Measurements from ENCODE around the gene GINS1.

GINS1 gene

GRCh38 chr20:25495189-25495824, 87.8 kb downstream of the GINS1 start:
- FAIRE-seq (no peak), DNase-seq (ENCODE audit: insufficient read length, low spot score) (no peak)
- no peak for TF ChIP-seq POU2F2 (IDR thresholded peaks at IDR 0.05; ENCODE audit: low read depth, low read length)
- no peak for TF ChIP-seq PAX5 (IDR thresholded peaks at IDR 0.05; ENCODE audit: insufficient read depth, low read length, severe bottlenecking)
- no peak for TF ChIP-seq POLR2A (IDR thresholded peaks at IDR 0.05; ENCODE audit: low read depth, low read length)
- no peak for TF ChIP-seq SPI1 (IDR thresholded peaks at IDR 0.05; ENCODE audit: low read depth, low read length)
- no peak for TF ChIP-seq TAF1 (IDR thresholded peaks at IDR 0.05; ENCODE audit: low read depth, low read length)
- TF ChIP-seq POLR2AphosphoS5 (IDR thresholded peaks at IDR 0.05; ENCODE audit: low read depth, low read length): no peak

GRCh38 chr20:25496165-25496967, 88.9 kb downstream of the GINS1 start:
- TF ChIP-seq SPI1 (IDR thresholded peaks at IDR 0.05; ENCODE audit: low read depth, low read length) (no peak), POLR2A (IDR thresholded peaks at IDR 0.05; ENCODE audit: low read depth, low read length) (no peak), TAF1 (IDR thresholded peaks at IDR 0.05; ENCODE audit: low read depth, low read length) (no peak), POU2F2 (IDR thresholded peaks at IDR 0.05; ENCODE audit: low read depth, low read length) (no peak), PAX5 (IDR thresholded peaks at IDR 0.05; ENCODE audit: insufficient read depth, low read length, severe bottlenecking) (no peak), POLR2AphosphoS5 (IDR thresholded peaks at IDR 0.05; ENCODE audit: low read depth, low read length) (no peak)
- no peak for FAIRE-seq
- no peak for DNase-seq (ENCODE audit: insufficient read length, low spot score)

DNA sequence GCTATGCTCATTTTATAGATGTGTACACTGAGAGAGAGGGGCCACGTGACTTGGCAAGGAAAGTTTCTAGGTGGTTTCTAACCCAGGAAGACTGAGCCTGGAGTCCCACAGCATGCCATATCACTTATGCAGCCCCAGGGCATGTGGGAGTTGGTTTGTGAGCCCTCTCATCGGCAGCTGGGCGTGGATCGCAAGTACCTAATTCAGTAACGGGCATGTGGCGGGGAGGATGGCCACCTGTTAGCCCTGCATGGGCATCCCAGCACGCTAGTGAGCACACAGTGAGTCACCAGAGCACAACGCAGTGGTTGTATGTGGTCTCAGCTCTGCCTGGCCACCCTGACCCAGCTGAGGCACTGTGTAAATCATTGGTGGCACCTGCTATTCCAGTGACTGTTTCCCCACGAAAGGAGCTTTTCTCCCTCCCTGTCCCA, 89.5 kb downstream of the GINS1 start:
- TF ChIP-seq POLR2A (IDR thresholded peaks at IDR 0.05; ENCODE audit: low read depth, low read length) (no peak), POLR2AphosphoS5 (IDR thresholded peaks at IDR 0.05; ENCODE audit: low read depth, low read length) (no peak), SPI1 (IDR thresholded peaks at IDR 0.05; ENCODE audit: low read depth, low read length) (no peak), POU2F2 (IDR thresholded peaks at IDR 0.05; ENCODE audit: low read depth, low read length) (no peak), TAF1 (IDR thresholded peaks at IDR 0.05; ENCODE audit: low read depth, low read length) (no peak), PAX5 (IDR thresholded peaks at IDR 0.05; ENCODE audit: insufficient read depth, low read length, severe bottlenecking) (no peak)
- FAIRE-seq: no peak
- DNase-seq (ENCODE audit: insufficient read length, low spot score): no peak

DNA sequence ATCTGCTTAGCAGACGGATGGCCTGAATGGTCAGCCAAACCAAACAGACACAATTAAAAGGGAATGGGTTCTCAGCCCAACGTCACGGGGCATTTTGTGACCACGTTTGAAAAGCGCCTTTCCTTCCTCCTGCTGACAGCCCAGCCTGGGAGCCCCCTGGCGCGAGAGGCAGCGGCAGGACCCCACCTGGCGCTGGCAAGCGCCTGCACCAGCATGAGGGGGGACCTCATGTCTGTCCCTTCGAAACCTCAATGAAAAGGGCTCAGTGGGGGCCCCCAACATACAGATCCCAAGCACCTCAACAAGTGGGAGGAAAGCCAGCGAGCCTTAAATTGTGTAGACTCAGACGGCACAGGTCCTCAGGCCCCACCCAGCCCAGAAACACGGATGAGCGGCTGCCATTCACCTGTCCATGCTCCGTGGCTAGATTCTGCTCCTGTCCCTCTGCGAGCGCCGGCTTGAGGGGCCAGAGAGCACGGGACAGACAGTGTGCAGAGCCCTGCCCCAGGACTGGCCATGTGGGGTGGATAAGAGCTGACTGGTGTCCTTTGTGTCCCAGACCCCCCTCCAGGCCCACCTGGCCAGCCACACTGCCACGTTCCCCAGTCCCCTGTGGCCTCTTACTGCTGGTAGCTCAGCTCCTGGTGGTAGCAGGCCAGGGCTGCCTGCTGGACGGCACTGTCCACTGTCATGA, 90.3 kb downstream of the GINS1 start:
- FAIRE-seq (no peak), DNase-seq (ENCODE audit: insufficient read length, low spot score) (no peak)
- TF ChIP-seq TAF1 (IDR thresholded peaks at IDR 0.05; ENCODE audit: low read depth, low read length): no peak
- no peak for TF ChIP-seq POLR2AphosphoS5 (IDR thresholded peaks at IDR 0.05; ENCODE audit: low read depth, low read length)
- no peak for TF ChIP-seq POU2F2 (IDR thresholded peaks at IDR 0.05; ENCODE audit: low read depth, low read length)
- no peak for TF ChIP-seq PAX5 (IDR thresholded peaks at IDR 0.05; ENCODE audit: insufficient read depth, low read length, severe bottlenecking)
- TF ChIP-seq POLR2A (IDR thresholded peaks at IDR 0.05; ENCODE audit: low read depth, low read length): no peak
- no peak for TF ChIP-seq SPI1 (IDR thresholded peaks at IDR 0.05; ENCODE audit: low read depth, low read length)

Data from GM12891 (cell line).